OCI-LY7 (cell line): ENCODE measurements around the gene PSMD2. TPM values are rescaled to one million over a fixed set of nuclear protein-coding genes. Genes with fewer than 3 reads are reported as not detected.

ENCODE experiments used
- BruUV-seq: library from RNA; stranded (reverse); fragments of 400-500 nt; replicated peaks from 2 replicates; lab custom pipeline; 2021; lab: Mats Ljungman, UMichigan
- CTCF ChIA-PET: fragments of 300-600 bp; sonication (Branson Sonifier 250); formaldehyde crosslinking; loops from one replicate; lab custom pipeline; 2022; ENCODE audit warnings: antibody characterized with exemption; ENCODE audit not compliant: unreplicated experiment; lab: Charles Lee
- POLR2A ChIA-PET: fragments of 300-600 bp; sonication (Branson Sonifier 250); formaldehyde crosslinking; loops from one replicate; lab custom pipeline; 2022; ENCODE audit warnings: antibody characterized with exemption; lab: Charles Lee
- DNase-seq: peaks from one replicate; pipeline ENCODE4 v3.0.0-alpha.2; 2015; ENCODE audit warnings: low spot score
- H2AFZ ChIP-seq: fragments of 200-600 bp; sonication (generic), shearing (Covaris generic); 2 replicates; pipeline ENCODE4 v1.6.1; 2014; ENCODE audit warnings: mild to moderate bottlenecking, antibody characterized with exemption, low read length, moderate library complexity
- H3K27ac ChIP-seq: fragments of 200-600 bp; sonication (generic); 2 replicates; pipeline ENCODE4 v1.5.1; 2014; ENCODE audit warnings: mixed run types, low read depth, mild to moderate bottlenecking, moderate library complexity, low read length, inconsistent platforms; ENCODE audit not compliant: poor library complexity, severe bottlenecking
- H3K36me3 ChIP-seq: fragments of 200-600 bp; sonication (generic); 2 replicates; pipeline ENCODE4 v1.6.1; 2014; ENCODE audit warnings: mild to moderate bottlenecking, antibody characterized with exemption, low read length, moderate library complexity, mixed read lengths; ENCODE audit not compliant: insufficient read depth
- H3K4me1 ChIP-seq: fragments of 200-600 bp; sonication (generic); 2 replicates; pipeline ENCODE4 v1.5.1; 2014; ENCODE audit warnings: mild to moderate bottlenecking, low read length; ENCODE audit not compliant: insufficient read depth, poor library complexity, severe bottlenecking
- H3K4me2 ChIP-seq: fragments of 200-600 bp; sonication (generic); 2 replicates; pipeline ENCODE4 v1.6.1; 2014; ENCODE audit warnings: mild to moderate bottlenecking, low read length
- H3K4me3 ChIP-seq: fragments of 200-600 bp; sonication (generic); 2 replicates; pipeline ENCODE4 v1.5.1; 2014; ENCODE audit warnings: mild to moderate bottlenecking, low read depth, low read length; ENCODE audit not compliant: poor library complexity, severe bottlenecking
- H3K79me2 ChIP-seq: fragments of 200-600 bp; sonication (generic); 2 replicates; pipeline ENCODE4 v1.6.1; 2016; ENCODE audit warnings: low read depth, mild to moderate bottlenecking, low read length, moderate library complexity, mixed read lengths; ENCODE audit not compliant: insufficient read depth
- H3K9me2 ChIP-seq: fragments of 200-600 bp; sonication (generic); 2 replicates; pipeline ENCODE4 v1.6.1; 2016; ENCODE audit warnings: mild to moderate bottlenecking, low read length, mixed read lengths; ENCODE audit not compliant: insufficient read depth
- H3K9me3 ChIP-seq: fragments of 200-600 bp; sonication (generic); 2 replicates; pipeline ENCODE4 v1.6.1; 2014; ENCODE audit warnings: mild to moderate bottlenecking, mixed run types, low read length, mixed read lengths
- H4K20me1 ChIP-seq: fragments of 200-600 bp; sonication (generic); 2 replicates; pipeline ENCODE4 v1.6.1; 2014; ENCODE audit warnings: mild to moderate bottlenecking, antibody characterized with exemption, low read length, moderate library complexity, mixed read lengths; ENCODE audit not compliant: insufficient read depth
- EZH2phosphoT487 ChIP-seq: fragments of 200-600 bp; sonication (generic); IDR thresholded peaks from 2 replicates; pipeline ENCODE4 v1.6.1; 2018; ENCODE audit warnings: low read depth, borderline replicate concordance, mild to moderate bottlenecking, mixed run types, antibody characterized with exemption, low read length, moderate library complexity, mixed read lengths
- intact Hi-C: fragments of 100-400 bp; cut with micrococcal nuclease; formaldehyde crosslinking; loops from one replicate; pipeline ENCODE4 v1.10.0; 2022; ENCODE audit not compliant: unreplicated experiment
- total RNA-seq, 2 experiments: library from RNA; depleted of rRNA in 1 of 2; stranded (reverse); fragments of >200 nt in 1 of 2; shearing (Covaris generic) in 1 of 2; gene quantifications; 2 replicates each; pipeline ENCODE4 v1.2.3, GENCODE V29; 2014 to 2022
- TF ChIP-seq, protein P1 (sequence below): fragments of 200-600 bp; sonication (generic); conservative IDR thresholded peaks from 2 replicates; pipeline ENCODE4 v1.5.1; 2014; ENCODE audit warnings: mild to moderate bottlenecking, antibody characterized with exemption, low read length, moderate library complexity, mixed read lengths

PSMD2 gene
- total RNA-seq, 2 experiments from 2014 or later = 158 to 219 TPM

DNA sequence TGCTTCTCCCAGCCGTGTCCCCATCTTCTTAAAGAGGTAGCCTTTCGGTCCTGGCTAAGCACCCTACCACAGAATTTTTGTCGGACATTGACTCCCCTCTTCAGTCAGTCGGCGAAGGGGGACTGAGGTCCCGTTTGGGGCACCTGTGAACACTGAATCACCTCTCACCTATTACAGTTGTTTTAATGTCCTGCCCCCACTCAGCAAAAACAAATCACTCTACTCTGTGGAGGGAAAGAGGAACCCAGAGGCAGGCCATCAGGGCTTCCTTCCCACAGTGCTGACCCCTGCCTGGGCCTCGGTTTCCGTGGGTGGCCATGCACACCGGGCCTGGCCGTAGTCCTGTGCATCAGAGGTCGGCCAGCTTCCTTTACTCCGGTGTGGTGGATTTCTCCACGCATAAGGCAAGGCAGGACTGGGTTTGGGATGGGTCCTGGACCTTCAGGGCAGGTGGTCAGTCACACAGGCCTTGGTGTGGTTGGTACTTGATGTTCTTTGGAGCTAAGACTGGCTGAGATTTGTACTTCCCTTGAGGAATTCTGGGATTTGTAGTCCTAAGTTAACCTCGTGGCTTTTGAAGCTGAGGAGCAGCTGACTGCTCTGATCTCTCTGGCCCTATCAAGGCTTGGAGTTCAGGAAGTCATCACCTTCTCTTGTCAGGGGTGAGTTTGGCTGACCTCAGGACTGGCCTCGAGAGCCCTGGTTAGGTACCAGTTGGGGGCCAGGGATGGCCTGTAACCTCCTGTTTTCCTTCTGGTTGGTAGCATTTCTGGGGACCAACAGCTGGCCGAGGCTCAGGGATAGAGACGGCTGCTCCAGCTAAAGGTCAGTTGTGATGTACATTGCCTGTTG is 37.7 kb downstream of the PSMD2 start:
- H3K27ac ChIP-seq = no peak overlapping the region
- peaks cover 8% of the 10 kb centered on the region for H3K4me1 ChIP-seq
- intact Hi-C loops = no loop called here
- H3K4me3 ChIP-seq = peak overlapping the region; percentile 64
- peak overlapping the region; percentile 73; the same call in 1 of the 2 replicates for H3K4me2 ChIP-seq
- ChIA-PET POLR2A (interaction anchor here (1.2 kb wide), 1 partner anchor 11 kb away, joined by 4 read pairs; no protein-coding TSS in a partner anchor), CTCF (no interaction called here)
- no TSS peak for BruUV-seq
- TF ChIP-seq, protein P1, sequence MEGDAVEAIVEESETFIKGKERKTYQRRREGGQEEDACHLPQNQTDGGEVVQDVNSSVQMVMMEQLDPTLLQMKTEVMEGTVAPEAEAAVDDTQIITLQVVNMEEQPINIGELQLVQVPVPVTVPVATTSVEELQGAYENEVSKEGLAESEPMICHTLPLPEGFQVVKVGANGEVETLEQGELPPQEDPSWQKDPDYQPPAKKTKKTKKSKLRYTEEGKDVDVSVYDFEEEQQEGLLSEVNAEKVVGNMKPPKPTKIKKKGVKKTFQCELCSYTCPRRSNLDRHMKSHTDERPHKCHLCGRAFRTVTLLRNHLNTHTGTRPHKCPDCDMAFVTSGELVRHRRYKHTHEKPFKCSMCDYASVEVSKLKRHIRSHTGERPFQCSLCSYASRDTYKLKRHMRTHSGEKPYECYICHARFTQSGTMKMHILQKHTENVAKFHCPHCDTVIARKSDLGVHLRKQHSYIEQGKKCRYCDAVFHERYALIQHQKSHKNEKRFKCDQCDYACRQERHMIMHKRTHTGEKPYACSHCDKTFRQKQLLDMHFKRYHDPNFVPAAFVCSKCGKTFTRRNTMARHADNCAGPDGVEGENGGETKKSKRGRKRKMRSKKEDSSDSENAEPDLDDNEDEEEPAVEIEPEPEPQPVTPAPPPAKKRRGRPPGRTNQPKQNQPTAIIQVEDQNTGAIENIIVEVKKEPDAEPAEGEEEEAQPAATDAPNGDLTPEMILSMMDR = no peak
- TF ChIP-seq EZH2phosphoT487 = no peak
- H3K9me2 ChIP-seq = no peaks in the 10 kb centered on the region
- H3K79me2 ChIP-seq = no peaks in the 10 kb centered on the region
- peaks cover 4% of the 10 kb centered on the region; the same call in 1 of the 2 replicates for H4K20me1 ChIP-seq
- H2AFZ ChIP-seq = no peak overlapping the region
- no peaks in the 10 kb centered on the region for H3K9me3 ChIP-seq
- DNase-seq = peak; percentile 17
- H3K36me3 ChIP-seq = peaks cover 39% of the 10 kb centered on the region

DNA sequence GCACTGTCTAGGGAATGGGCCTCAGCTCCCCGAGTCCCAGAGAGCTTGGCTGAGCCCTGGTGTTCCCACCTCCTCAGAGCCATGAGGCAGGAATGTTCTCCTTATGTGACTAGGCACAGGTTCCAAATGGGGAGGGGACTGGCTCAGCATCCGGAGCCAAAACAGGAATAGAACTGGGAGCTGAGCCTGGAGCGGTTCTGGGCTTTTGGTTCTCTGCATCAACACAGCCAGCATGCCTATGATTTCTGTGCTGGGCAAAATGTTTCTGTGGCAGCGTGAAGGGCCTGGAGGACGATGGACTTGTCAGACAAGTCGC is 38.3 kb downstream of the PSMD2 start, which contains the start of gene FAM131A:
Gene FAM131A, plus strand, starts transcription at position 202 of the 316 bp plus-strand sequence. Its CDS starts 31 bp downstream, at position 233.
- CTCF ChIA-PET = no interaction called here
- no TSS peak for BruUV-seq
- no peak within 1 kb of the TSS for H2AFZ ChIP-seq

More for the DNA sequence above, 38.3 kb downstream of the PSMD2 start, which contains the start of gene FAM131A:
- Histone ChIP-seq H3K27ac (no peak within 1 kb of the TSS), H4K20me1 (peaks cover 4% of the 10 kb centered on the region; the same call in 1 of the 2 replicates), H3K9me2 (no peaks in the 10 kb centered on the region), H3K79me2 (no peaks in the 10 kb centered on the region), H3K9me3 (no peaks in the 10 kb centered on the region), H3K4me1 (peaks cover 8% of the 10 kb centered on the region), H3K36me3 (peaks cover 33% of the 10 kb centered on the region), H3K4me3 (no peak within 1 kb of the TSS), H3K4me2 (peak within 1 kb of the TSS; percentile 73; the same call in 1 of the 2 replicates)
- POLR2A ChIA-PET = interaction anchor here (1.2 kb wide), 1 partner anchor 11 kb away, joined by 4 read pairs; no protein-coding TSS in a partner anchor
- intact Hi-C loops = no loop called here
- no peak for TF ChIP-seq EZH2phosphoT487
- TF ChIP-seq, protein P1 = no peak
- DNase-seq = no peak
